ENCODE measurements around the gene PRR15.
"Not testable (repeated sequence)": the region's sequence is repeated elsewhere in the genome, so short reads cannot be mapped to it uniquely, and the experiment has no call there.

PRR15 gene

DNA sequence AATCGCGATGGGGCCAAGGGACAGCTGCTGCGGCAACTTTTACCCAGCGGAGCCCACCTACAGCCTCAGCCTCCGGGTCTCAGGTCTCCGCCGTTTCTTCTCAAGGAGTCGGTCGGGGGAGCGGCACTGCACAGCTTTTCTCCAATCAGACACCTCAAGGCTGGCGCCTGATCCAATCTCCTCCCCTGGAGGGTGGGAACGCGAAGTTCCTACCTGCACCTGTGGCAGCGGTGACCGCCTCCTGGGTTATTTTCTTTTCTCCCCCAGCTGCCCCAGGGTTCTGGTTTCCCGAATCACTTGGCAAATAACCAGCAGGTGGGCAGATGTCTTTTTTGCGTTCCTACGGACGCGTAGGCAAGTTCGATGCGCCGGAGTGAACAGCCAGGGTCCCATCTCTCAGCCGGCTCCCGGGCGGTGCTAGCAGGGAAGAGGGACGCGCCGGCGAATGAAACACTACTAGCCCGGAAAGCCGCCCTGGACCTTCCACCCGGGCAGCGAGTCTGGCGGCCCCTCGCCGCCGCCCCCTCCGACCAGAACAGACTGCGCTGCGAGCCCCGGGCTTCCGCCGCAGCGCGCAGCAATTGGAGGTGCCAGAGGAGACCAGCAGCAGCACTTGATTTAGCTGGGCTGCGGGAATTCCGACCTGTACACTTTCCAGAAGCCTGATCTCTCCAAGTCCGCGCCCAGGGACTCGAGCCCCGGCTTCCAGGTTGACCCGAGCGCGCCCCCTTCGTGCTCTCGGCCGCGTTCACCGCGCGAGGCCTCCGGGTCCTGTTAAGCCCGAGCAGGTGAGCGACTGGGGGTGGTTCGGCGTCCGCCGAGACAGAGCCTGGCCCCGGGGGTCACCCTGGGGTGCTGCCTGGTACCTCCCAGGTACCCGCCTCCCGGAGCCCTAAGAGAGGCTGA is at the start of gene PRR15:
PRR15 (plus strand) TSS at position 246 of the 906 bp plus-strand sequence. CDS start 2,495 bp downstream, outside the sequence.
- no peak for DNase-seq (ENCODE audit: low read depth in 3 of 3)

DNA sequence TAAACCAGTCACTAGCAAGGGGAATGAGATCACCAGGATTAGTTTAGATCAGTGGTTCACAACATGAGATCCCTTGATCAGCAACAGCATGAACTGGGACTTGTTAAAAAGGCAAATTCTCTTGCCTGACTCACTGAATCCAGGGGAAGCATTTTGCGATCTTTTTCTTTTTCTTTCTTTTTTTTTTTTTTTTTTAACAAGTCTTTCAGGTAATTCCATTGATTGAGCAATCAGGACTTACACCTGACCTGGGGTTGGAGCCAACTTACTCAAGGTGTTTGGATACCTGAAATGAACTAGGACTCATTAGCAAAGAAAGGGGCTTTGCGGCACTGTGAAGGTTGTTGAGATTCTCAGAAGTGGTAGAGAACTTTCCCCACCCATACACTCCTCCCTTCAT is 47.1 kb upstream of the PRR15 start:
- no peak for DNase-seq (ENCODE audit: low read depth in 3 of 3)

DNA sequence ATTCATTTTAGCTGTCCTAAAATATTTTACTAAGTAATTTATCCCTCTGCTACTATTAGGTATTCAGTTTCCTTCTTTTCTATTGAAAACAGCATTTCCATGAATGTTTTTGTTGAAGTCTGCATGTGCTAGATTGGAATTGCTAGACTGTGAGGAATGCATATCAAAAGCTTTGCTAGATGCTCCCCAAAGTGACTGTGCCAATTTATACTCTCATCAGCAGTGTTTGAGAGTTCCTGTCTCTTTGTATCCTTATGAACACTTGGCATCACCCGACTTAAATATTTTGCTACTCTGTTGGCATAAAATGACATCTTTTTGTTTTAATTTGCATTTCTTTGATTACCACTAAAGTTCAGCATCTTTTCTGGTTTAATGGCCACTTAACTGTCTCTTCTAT is 45.0 kb upstream of the PRR15 start:
- DNase-seq (ENCODE audit: low read depth in 3 of 3) = no peak

DNA sequence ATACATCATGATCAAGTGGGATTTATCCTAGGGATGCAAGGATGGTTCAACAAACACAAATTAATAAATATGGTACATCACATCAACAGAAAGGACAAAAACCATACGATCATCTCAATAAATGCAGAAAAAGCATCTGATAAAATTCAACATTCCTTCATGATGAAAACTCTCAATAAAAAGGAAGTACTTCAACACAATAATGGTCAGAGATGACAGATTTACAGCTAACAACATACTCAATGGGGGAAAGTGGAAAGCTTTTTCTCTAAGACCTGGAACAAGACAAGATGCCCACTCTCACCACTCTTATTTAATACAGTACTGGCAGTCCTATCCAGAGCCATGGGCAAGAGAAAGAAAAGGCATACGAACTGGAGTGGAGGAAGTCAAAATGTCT is 39.9 kb upstream of the PRR15 start:
- DNase-seq (ENCODE audit: low read depth in 3 of 3) = no peak

DNA sequence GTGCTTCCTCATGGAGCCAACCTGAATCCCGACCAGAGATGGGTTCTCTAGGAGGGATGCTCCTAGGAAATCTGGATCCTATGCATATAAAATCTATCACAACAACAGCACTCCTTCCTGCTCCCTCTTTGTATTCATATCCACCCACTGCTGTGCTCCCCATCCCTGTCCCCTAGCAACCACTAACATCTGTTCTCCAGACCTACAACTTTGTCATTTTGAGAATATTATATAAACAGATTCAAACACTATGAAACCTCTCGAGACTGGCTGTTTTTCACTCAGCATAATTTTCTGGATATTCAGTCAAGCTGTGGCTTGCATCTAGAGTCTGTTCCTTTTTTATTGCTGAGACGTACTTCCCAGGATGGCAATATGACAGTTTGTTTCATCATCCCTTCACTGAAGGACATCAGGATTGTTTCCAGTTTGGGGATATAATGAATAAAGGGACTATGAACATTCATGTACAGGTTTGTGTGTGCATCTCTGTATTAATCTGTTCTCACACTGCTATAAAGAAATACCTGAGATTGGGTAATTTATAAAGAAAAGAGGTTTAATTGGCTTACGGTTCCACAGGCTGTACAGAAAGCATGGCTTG is 36.0 kb upstream of the PRR15 start:
- DNase-seq (ENCODE audit: low read depth in 3 of 3) = no peak

GRCh38 chr7:29528526-29528925 is 35.1 kb upstream of the PRR15 start:
- not testable (repeated sequence) for DNase-seq (ENCODE audit: low read depth in 3 of 3)

DNA sequence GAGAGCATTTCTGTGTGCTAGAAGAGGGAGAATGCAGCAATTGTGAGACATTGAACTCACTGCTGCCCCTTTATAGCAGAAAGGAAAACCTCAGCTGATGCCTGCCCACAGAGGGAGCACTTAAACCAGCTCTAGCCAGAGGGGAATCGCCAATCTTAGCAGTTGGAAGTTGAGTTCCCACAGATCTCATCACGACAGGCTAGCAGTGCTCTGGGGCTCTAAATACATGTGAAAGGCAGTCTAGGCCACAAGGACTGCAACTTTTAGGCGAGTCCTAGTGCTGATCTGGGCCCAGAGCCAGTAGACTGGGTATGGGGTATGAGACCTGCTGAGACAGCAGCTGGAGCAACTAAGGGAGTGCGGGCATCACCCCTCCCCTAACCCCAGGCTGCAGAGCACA is 25.2 kb upstream of the PRR15 start:
- DNase-seq (ENCODE audit: low read depth in 3 of 3) = no peak

DNA sequence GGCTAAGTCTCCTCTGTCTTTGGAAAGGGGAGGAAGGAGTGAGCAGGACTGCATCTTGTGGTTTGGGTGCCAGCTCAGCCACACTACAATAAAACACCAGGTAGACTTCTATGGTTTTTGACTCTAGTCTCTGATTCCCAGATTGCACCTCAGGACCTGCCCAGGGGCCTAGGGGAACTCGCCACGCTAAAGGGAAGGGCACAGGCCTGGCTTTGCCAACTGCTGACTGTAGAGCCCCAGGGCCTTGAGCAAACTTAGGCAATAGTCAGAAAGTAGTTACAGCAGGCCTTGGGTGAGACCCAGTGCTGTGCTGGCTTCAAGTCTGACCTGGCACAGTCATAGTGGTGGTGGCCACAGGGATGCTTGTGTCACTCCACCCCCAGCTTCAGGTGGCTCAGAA is 24.2 kb upstream of the PRR15 start:
- no peak for DNase-seq (ENCODE audit: low read depth in 3 of 3)

DNA sequence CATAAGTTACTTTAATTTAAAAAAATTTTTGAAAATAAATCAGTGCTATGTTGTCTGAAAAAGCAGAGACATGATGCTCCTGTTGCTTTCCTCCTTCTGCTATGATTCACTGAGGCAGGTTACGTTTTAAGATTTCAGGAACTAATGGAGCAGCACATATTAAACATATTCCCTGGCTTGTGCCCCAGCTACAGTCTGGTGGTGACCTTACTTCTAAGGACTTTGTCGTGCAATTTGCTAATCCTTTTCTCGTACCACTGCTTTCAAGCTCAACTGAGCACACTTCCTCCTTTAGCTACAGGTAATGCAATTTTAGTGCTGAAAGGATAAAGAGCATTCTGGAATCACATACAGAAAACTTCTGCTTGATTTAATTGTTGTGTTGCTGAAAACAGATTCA is 16.2 kb upstream of the PRR15 start:
- no peak for DNase-seq (ENCODE audit: low read depth in 3 of 3)

- no peak for DNase-seq (ENCODE audit: low read depth in 3 of 3)
Observed at GRCh38 chr7:29548823-29549222, 14.8 kb upstream of the PRR15 start.

GRCh38 chr7:29552392-29552791 is 11.2 kb upstream of the PRR15 start:
- DNase-seq (ENCODE audit: low read depth in 3 of 3) = no peak

DNA sequence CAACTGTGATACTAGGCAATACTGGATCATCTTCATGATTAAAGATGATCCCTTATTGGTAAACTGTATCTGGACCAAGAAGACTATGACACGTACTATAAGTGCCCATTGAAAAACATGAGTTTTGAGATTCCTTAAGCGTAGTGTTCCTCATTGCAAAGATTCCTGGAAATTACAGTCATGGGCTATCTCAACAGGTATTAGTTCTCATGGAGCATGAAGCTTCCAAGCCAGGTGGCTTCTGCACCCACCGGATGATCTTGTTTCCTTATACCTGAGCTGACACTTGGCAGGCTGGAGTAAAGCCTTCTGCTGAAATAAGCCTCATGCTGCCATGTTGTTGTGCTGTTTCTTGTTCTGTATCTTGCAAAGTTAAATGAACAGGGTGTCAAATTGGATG is 8.6 kb upstream of the PRR15 start:
- no peak for DNase-seq (ENCODE audit: low read depth in 3 of 3)

DNA sequence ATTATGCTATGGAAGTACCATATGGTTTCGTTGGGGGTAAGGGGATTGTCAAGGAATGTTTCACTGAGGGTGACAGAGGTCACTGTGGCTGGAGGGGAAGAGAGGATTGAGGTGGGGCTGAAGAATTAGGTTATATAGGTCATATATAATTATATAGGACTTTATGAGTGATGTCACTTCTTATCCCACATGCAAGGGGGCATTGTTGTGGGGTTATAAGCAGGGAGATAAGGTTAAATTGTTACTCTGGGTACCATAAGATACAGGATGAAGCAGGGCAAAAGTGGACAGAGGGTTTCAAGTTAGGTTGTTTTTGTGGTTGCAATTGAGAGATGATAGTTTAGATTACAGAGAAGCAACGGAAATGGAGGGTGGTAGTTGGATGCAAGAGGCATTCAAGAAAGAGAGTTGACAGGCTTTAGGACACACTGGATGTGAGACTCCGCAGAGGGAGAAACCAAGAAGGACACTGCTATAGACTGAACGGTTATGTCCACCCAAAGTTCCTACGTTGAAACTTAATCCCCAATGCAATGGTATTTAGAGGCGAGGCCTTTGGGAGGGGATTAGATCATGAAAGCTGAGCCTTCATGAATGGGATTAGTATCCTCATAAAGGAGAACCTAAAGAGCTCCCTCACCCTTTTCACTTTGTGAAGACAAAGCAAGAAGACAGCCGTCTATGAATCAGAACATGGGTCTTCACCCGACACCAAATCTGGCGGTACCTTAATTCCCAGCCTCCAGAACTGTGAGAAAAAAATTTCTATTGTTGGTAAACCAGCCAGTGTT is 7.0 kb upstream of the PRR15 start:
- no peak for DNase-seq (ENCODE audit: low read depth in 3 of 3)

DNA sequence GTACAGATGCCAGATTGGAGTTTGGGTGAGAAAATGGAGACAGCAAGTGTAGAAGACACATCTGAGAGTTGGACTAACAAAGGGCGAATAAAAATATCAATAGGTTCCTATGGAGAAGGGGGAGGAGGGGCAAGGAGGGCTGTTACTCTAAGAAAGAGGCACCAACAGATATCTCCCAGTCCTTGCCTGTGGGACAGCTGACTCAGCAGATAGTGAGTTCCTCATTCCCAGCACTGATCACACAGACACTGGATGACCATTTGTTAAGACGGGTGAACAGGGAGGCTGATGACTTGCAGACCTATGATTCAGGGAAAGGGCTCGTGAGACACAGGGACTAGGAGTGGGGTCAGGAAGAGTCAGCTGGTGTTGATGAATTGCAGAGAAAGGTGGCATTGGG is 5.7 kb upstream of the PRR15 start:
- no peak for DNase-seq (ENCODE audit: low read depth in 3 of 3)

- no peak for DNase-seq (ENCODE audit: low read depth in 3 of 3)
Observed at GRCh38 chr7:29561271-29561670, 2.4 kb upstream of the PRR15 start.

- no peak for DNase-seq (ENCODE audit: low read depth in 3 of 3)
Observed at GRCh38 chr7:29562307-29562706, 1.3 kb upstream of the PRR15 start.

DNA sequence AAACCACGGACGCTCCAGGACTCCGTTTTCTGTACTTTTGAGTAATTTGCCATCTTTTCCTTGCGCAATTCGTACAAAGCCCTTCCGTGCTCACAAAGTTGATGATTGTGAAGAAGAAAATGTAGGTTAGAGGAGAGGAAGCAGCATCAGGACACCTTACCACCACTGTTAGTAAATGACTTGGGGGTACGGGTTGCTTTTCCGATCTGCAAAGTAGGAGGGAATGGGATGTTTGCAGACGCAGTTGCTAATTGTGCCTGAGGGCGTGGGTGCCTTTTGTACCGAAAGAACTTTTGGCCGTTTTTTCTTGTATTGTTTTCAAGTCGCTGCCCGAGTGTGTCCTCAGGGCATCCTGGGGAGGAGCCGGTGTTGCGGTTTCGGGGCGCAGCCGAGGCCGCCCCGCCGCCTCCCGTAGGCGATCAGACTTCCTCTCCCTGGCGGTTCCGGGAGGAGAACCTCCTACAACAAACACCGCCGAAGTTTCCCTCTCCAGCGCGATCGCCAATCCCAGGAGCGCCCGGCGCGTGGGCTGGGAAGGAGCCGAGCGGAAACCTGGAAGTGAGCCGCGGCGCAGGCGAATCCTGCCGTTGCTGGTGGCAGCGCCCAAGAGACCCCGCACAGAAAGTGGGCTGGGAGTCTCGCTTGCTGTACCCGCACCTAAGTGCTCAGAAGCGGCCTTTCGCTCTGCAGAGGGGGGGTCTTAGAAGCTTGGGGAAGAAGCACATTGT is 1.0 kb downstream of the PRR15 start:
- DNase-seq (ENCODE audit: low read depth in 3 of 3) = no peak

DNA sequence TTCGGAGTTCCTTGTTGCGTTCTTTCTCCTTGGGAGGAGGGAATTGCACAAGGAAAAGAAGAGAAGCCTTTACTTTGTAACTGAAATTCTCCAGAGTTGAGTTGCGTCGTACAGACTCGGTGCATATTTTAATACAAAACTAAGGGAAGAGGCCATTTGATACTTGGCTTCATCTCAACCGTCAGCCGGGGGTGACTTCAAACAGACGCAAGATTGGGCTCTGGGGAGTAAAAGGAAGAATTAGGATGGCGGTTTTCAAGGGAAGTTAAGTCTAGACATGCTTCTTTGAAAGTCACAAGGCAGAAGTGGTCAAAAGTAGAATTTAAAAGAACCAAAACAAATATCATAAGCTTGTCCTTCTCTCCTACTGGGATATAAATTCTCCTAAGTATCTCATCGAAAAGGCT is 1.6 kb downstream of the PRR15 start:
- DNase-seq (ENCODE audit: low read depth in 3 of 3) = no peak

DNA sequence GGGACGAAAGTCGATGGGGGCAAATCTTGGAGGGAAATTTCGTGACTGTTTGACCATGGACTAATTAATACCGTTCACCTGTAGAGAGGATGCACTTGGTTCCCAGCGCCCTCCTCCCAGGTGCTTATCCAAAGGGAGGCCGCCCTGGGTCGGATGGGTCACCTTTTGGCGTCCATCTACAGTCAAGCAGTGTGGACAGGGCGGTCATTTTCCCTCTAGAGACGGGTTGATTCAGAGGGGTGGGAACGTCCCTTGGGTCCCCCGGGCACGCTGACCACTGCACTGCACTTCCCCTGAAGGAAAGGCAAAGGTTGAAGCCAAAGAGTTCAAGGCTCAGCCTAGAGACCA is 2.0 kb downstream of the PRR15 start:
- no peak for DNase-seq (ENCODE audit: low read depth in 3 of 3)

- no peak for DNase-seq (ENCODE audit: low read depth in 3 of 3)
Observed at GRCh38 chr7:29565982-29566746, 2.5 kb downstream of the PRR15 start.

DNA sequence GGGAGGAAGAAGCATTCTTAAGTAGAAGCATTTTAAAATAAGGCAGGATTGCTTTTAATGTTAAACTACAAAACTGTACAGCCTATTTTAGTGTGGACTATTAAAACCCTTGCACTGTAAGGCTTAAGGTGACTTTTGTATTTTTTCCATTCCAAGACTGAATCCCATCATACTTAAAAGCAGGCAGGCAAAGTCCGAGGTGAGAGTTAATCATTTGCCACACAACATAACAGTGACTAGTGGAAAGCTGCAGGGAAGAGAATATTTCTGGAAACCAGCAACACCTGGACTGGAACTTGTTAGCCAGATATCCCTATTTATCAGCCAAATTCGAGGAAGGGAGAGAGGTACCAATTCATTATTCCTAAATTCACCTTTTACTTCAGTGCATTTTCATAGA is 3.5 kb downstream of the PRR15 start:
- DNase-seq (ENCODE audit: low read depth in 3 of 3) = no peak

Data from stimulated activated CD4-positive, alpha-beta T cell treated with anti-CD3 and anti-CD28 coated beads, TNF-alpha, amount 100 ng/mL, for 4 hours (primary cell).